ENCODE results near the gene PEX11B.
A peak's percentile ranks its signal among the peaks of the same experiment; 100 is the strongest.

Gene PEX11B

GRCh38 chr1:145918144-145918991 is at the start of gene PEX11B:
TSS of gene PEX11B (minus strand) at chr1:145918717. CDS start at chr1:145918688, 29 bp downstream.
- peak; percentile 96 for DNase-seq

- no peak for DNase-seq
Observed at GRCh38 chr1:145967288-145967687, 48.8 kb upstream of the PEX11B start.

GRCh38 chr1:145965119-145965744 is 46.7 kb upstream of the PEX11B start:
- no peak for DNase-seq

- DNase-seq = peak; percentile 94
Observed at GRCh38 chr1:145964328-145965118, 46.0 kb upstream of the PEX11B start, which contains the start of the genes ANKRD34A and POLR3GL. TSS of gene ANKRD34A (minus strand) at chr1:145964575. CDS start at chr1:145961759, 2,816 bp downstream. TSS of gene POLR3GL (plus strand) at chr1:145964690. CDS start at chr1:145974866, 10,176 bp downstream.

GRCh38 chr1:145963265-145964019 is 44.9 kb upstream of the PEX11B start:
- DNase-seq = no peak

- DNase-seq = peak; percentile 24
Observed at GRCh38 chr1:145962157-145963102, 43.9 kb upstream of the PEX11B start.

GRCh38 chr1:145961425-145962156 is 43.1 kb upstream of the PEX11B start:
- no peak for DNase-seq

GRCh38 chr1:145961109-145961424 is 42.5 kb upstream of the PEX11B start:
- DNase-seq = no peak

GRCh38 chr1:145960468-145961108 is 42.1 kb upstream of the PEX11B start:
- peak; percentile 45 for DNase-seq

- DNase-seq = no peak
Observed at GRCh38 chr1:145959957-145960467, 41.5 kb upstream of the PEX11B start.

- DNase-seq = no peak
Observed at GRCh38 chr1:145959333-145959732, 40.8 kb upstream of the PEX11B start.

GRCh38 chr1:145958734-145959133 is 40.2 kb upstream of the PEX11B start:
- DNase-seq = no peak

- peak; percentile 95 for DNase-seq
Observed at GRCh38 chr1:145957443-145958319, 39.2 kb upstream of the PEX11B start, which contains the start of gene LIX1L. TSS of gene LIX1L (minus strand) at chr1:145958017. CDS start at chr1:145957927, 90 bp downstream.

GRCh38 chr1:145956781-145957442 is 38.4 kb upstream of the PEX11B start:
- no peak for DNase-seq

GRCh38 chr1:145956361-145956760 is 37.8 kb upstream of the PEX11B start:
- DNase-seq = no peak

- no peak for DNase-seq
Observed at GRCh38 chr1:145955436-145955835, 36.9 kb upstream of the PEX11B start.

GRCh38 chr1:145953861-145954260 is 35.3 kb upstream of the PEX11B start:
- no peak for DNase-seq

- DNase-seq = no peak
Observed at GRCh38 chr1:145952903-145953302, 34.4 kb upstream of the PEX11B start.
